HL-60 (cell line): ENCODE results near the gene GGA3.

Experiments
- CTCF ChIP-seq: IDR thresholded peaks from one replicate; pipeline ENCODE4 v1.5.1; 2011; ENCODE audit warnings: low read length, control low read depth, inconsistent platforms; ENCODE audit not compliant: insufficient read depth
- GABPA ChIP-seq: IDR thresholded peaks from 2 replicates; pipeline ENCODE4 v1.6.1; 2012; ENCODE audit warnings: low read depth
- POLR2AphosphoS5 ChIP-seq: IDR thresholded peaks from 2 replicates; pipeline ENCODE4 v1.6.1; 2012; ENCODE audit warnings: low read depth
- REST ChIP-seq: IDR thresholded peaks from 2 replicates; pipeline ENCODE4 v1.6.1; 2012; ENCODE audit warnings: low read depth; ENCODE audit not compliant: insufficient replicate concordance
- SPI1 ChIP-seq: IDR thresholded peaks from 2 replicates; pipeline ENCODE4 v1.6.1; 2012; ENCODE audit warnings: low read depth, mild to moderate bottlenecking, borderline replicate concordance

- TF ChIP-seq POLR2AphosphoS5, result no peak
- no peak for TF ChIP-seq CTCF
- TF ChIP-seq REST, result no peak
- no peak for TF ChIP-seq SPI1
- TF ChIP-seq GABPA, result no peak
Observed at GRCh38 chr17:75199886-75200618, 61.4 kb downstream of the GGA3 start.
